ENCODE measurements around the gene AKR1B15. TPM values are rescaled to one million over a fixed set of nuclear protein-coding genes. Genes with fewer than 3 reads are reported as not detected.

Gene AKR1B15
- total and polyA plus RNA-seq, 8 donors, result 0.25 TPM; not detected in 7

GRCh38 chr7:134504660-134505164, 44.2 kb upstream of the AKR1B15 start:
- no peak for ATAC-seq
- DNase-seq, result no peak
- intact Hi-C loops (cut with DNase I), result no loop called here
- WGBS, 2 donors, result 85 to 89% methylated on average over 3 of the region's 3 CpGs
- Histone ChIP-seq H3K4me1 (no peaks in the 10 kb centered on the region), H3K36me3 (no peaks in the 10 kb centered on the region), H3K4me3 (no peak overlapping the region), H3K27me3 (no peaks in the 10 kb centered on the region), H3K9me3 (no peaks in the 10 kb centered on the region), H3K27ac (no peak overlapping the region)
- TF ChIP-seq CTCF (IDR thresholded peaks at IDR 0.05), result no peak
- FAIRE-seq, result no peak

- no peak for ATAC-seq
- DNase-seq, result no peak
- Histone ChIP-seq H3K27ac (no peak overlapping the region), H3K27me3 (no peaks in the 10 kb centered on the region), H3K4me1 (no peaks in the 10 kb centered on the region), H3K36me3 (no peaks in the 10 kb centered on the region), H3K4me3 (no peak overlapping the region), H3K9me3 (no peaks in the 10 kb centered on the region)
- 77% methylated on average over 4 of the region's 4 CpGs for WGBS, 2 donors
- no peak for FAIRE-seq
- no peak for TF ChIP-seq CTCF (IDR thresholded peaks at IDR 0.05)
- intact Hi-C loops (cut with DNase I), result no loop called here
Measured at GRCh38 chr7:134505856-134506255, 43.1 kb upstream of the AKR1B15 start.

- FAIRE-seq, result no peak
Measured at GRCh38 chr7:134509010-134509409, 39.9 kb upstream of the AKR1B15 start.

GRCh38 chr7:134510646-134511045, 38.3 kb upstream of the AKR1B15 start:
- Histone ChIP-seq H3K27me3 (no peaks in the 10 kb centered on the region), H3K4me1 (no peaks in the 10 kb centered on the region), H3K9me3 (no peaks in the 10 kb centered on the region), H3K27ac (no peak overlapping the region), H3K36me3 (no peaks in the 10 kb centered on the region), H3K4me3 (no peak overlapping the region)
- WGBS, 2 donors, result 73 to 75% methylated on average over 5 of the region's 5 CpGs
- DNase-seq, result no peak
- FAIRE-seq, result no peak
- no peak for TF ChIP-seq CTCF (IDR thresholded peaks at IDR 0.05)
- no peak for ATAC-seq
- intact Hi-C loops (cut with DNase I), result loop anchor here in 2 of 3 donors (5.0 to 10.0 kb wide), 2 partner anchors 73 to 76 kb away; no protein-coding TSS in a partner anchor

More at GRCh38 chr7:134509010-134509409, 39.9 kb upstream of the AKR1B15 start:
- Histone ChIP-seq H3K36me3 (no peaks in the 10 kb centered on the region), H3K4me1 (no peaks in the 10 kb centered on the region), H3K4me3 (no peak overlapping the region), H3K9me3 (no peaks in the 10 kb centered on the region), H3K27me3 (no peaks in the 10 kb centered on the region), H3K27ac (no peak overlapping the region)
- DNase-seq (no peak), ATAC-seq (no peak)
- no peak for TF ChIP-seq CTCF (IDR thresholded peaks at IDR 0.05)
- WGBS, 2 donors, result 92 to 93% methylated on average over 1 of the region's 1 CpG
- intact Hi-C loops (cut with DNase I), result no loop called here

GRCh38 chr7:134512271-134512670, 36.6 kb upstream of the AKR1B15 start:
- no peaks in the 10 kb centered on the region for H3K4me1 ChIP-seq
- TF ChIP-seq CTCF (IDR thresholded peaks at IDR 0.05), result no peak
- 76 to 82% methylated on average over 1 of the region's 1 CpG for WGBS, 2 donors
- no peak overlapping the region for H3K4me3 ChIP-seq
- FAIRE-seq, result no peak
- no peaks in the 10 kb centered on the region for H3K9me3 ChIP-seq
- no peak for DNase-seq
- no peak for ATAC-seq
- no peaks in the 10 kb centered on the region for H3K27me3 ChIP-seq
- H3K27ac ChIP-seq, result no peak overlapping the region
- H3K36me3 ChIP-seq, result no peaks in the 10 kb centered on the region
- intact Hi-C loops (cut with DNase I), result loop anchor here in 2 of 3 donors (5.0 to 10.0 kb wide), 2 partner anchors 75 to 77 kb away; no protein-coding TSS in a partner anchor

Measured in pancreas (tissue), 10 donors.